Measurements from ENCODE around the gene GRAP2. TPM values are rescaled to one million over a fixed set of nuclear protein-coding genes. Genes with fewer than 3 reads are reported as not detected.

The GRAP2 gene
- total and polyA plus RNA-seq, 2 donors (not counting 3 experiments of a cell fraction or from before 2014, with no cell fraction given), result 0.04 TPM; not detected in 1

DNA sequence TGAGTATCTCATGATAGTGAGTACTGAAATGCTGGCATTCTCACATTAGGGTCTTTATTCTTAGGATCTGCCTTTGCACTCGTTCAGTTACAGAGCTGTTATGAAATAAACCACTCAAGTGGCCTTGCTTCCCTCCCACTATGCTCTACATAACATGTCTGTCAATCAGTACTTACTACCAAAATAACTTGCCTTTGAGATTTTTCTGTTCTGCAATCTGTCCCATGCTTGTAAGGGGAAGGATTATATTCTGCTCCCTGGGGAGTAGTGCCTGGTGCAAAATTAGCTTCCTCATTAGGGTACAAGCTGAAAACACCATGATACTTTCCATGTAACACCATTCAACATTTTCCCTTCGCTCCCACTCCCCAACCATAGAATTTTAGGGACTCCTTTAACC lies 1.9 kb upstream of the GRAP2 start:
- DNase-seq (ENCODE audit: low read depth, low spot score) (no peak), FAIRE-seq (no peak)
- Histone ChIP-seq H3K9me1 (replicated peaks; ENCODE audit: control insufficient read depth, extremely low read depth, insufficient read depth, low read length) (no peaks in the 10 kb centered on the region), H4K20me1 (replicated peaks; ENCODE audit: control insufficient read depth, extremely low read depth, insufficient read depth, low read length) (no peaks in the 10 kb centered on the region), H3K27me3 (ENCODE audit: control insufficient read depth in 2 of 2, insufficient read depth in 2 of 2, low read length in 2 of 2) (peaks cover 11 to 14% of the 10 kb centered on the region in 2 experiments), H3K4me2 (ENCODE audit: insufficient read depth, low read length) (no peak overlapping the region), H3K4me3 (replicated peaks in 1 of 3; ENCODE audit: insufficient read depth in 1 of 3, low read depth in 1 of 3, low read length in 3 of 3) (no peak overlapping the region), H3K79me2 (ENCODE audit: control insufficient read depth, insufficient read depth, low read length) (no peaks in the 10 kb centered on the region), H3K36me3 (ENCODE audit: control insufficient read depth in 2 of 2, extremely low read depth in 1 of 2, insufficient read depth in 2 of 2, low read length in 2 of 2) (no peaks in the 10 kb centered on the region), H3K9ac (replicated peaks; ENCODE audit: extremely low read depth, insufficient read depth, low read length) (no peak overlapping the region), H3K4me1 (ENCODE audit: control insufficient read depth, extremely low read depth, insufficient read depth, low read length) (no peaks in the 10 kb centered on the region), H3K27ac (ENCODE audit: insufficient read depth, low read depth, low read length) (no peak overlapping the region), H2AFZ (ENCODE audit: low read depth, low read length) (no peak overlapping the region), H3K9me3 (replicated peaks; ENCODE audit: control insufficient read depth, insufficient read depth, low read length) (no peaks in the 10 kb centered on the region)
- ChIA-PET CTCF (interaction anchor here (0.9 kb wide), 1 partner anchor 14 kb away, joined by 3 read pairs; no protein-coding TSS in a partner anchor), POLR2A (no interaction called here)
- intact Hi-C loops (cut with micrococcal nuclease) (no loop called here), dilution Hi-C loops (cut with MboI; ENCODE audit: extremely low pct_ligation_motif_present, low sequenced_read_pairs) (no loop called here)
- TF ChIP-seq GATA2 (IDR thresholded peaks at IDR 0.05; ENCODE audit: insufficient read depth, insufficient read length, low read depth, low read length), result no peak
- TF ChIP-seq EZH2 (IDR thresholded peaks at IDR 0.05; ENCODE audit: borderline replicate concordance, low read depth, low read length, severe bottlenecking), result no peak
- TF ChIP-seq FOS (IDR thresholded peaks at IDR 0.05; ENCODE audit: borderline replicate concordance, insufficient read depth, low read length), result no peak
- no peak for TF ChIP-seq MYC (IDR thresholded peaks at IDR 0.05; ENCODE audit: low read depth, low read length)
- TF ChIP-seq, protein P1, sequence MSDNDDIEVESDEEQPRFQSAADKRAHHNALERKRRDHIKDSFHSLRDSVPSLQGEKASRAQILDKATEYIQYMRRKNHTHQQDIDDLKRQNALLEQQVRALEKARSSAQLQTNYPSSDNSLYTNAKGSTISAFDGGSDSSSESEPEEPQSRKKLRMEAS (IDR thresholded peaks at IDR 0.05; ENCODE audit: insufficient read depth, insufficient read length), result no peak
- BruUV-seq (replicated peaks), result no TSS peak

DNA sequence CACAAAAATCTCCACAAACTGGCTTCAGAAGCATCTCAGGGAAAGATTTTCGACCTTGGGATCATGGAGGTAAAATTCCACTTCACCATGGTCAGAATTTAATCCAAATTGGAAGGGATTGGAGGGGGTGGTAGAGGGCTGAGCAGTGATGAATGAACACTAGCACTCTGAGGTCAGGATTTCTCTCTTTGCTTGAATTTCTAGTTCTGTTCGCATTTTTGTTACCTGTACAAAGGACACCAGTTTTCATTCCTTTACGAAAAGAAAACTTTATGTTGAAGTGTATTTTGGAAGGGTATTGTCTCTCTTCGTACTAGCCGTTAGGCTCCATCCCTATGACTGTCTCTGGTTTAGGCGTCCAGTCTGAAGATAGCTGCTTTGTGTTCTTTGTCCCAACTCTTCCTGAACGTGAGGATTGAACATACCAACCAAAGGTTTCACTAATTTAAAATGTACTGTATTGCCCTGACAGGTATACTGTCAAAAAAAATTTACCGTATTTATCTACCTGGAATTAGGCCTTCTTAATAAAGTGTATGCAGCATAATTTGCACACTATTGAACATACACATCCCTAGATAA lies 772 bp downstream of the GRAP2 start:
- TF ChIP-seq EZH2 (IDR thresholded peaks at IDR 0.05; ENCODE audit: borderline replicate concordance, low read depth, low read length, severe bottlenecking) (no peak), POLR2AphosphoS5 (IDR thresholded peaks at IDR 0.05; ENCODE audit: insufficient read depth, low read depth, low read length) (no peak), POLR2A (IDR thresholded peaks at IDR 0.05; ENCODE audit: low read depth, low read length) (no peak), GATA2 (IDR thresholded peaks at IDR 0.05; ENCODE audit: insufficient read depth, insufficient read length, low read depth, low read length) (no peak), JUN (IDR thresholded peaks at IDR 0.05; ENCODE audit: borderline replicate concordance, insufficient read depth, insufficient read length, low read depth) (no peak), MYC (IDR thresholded peaks at IDR 0.05; ENCODE audit: low read depth, low read length) (no peak), FOS (IDR thresholded peaks at IDR 0.05; ENCODE audit: borderline replicate concordance, insufficient read depth, low read length) (no peak)
- TF ChIP-seq, protein P2, sequence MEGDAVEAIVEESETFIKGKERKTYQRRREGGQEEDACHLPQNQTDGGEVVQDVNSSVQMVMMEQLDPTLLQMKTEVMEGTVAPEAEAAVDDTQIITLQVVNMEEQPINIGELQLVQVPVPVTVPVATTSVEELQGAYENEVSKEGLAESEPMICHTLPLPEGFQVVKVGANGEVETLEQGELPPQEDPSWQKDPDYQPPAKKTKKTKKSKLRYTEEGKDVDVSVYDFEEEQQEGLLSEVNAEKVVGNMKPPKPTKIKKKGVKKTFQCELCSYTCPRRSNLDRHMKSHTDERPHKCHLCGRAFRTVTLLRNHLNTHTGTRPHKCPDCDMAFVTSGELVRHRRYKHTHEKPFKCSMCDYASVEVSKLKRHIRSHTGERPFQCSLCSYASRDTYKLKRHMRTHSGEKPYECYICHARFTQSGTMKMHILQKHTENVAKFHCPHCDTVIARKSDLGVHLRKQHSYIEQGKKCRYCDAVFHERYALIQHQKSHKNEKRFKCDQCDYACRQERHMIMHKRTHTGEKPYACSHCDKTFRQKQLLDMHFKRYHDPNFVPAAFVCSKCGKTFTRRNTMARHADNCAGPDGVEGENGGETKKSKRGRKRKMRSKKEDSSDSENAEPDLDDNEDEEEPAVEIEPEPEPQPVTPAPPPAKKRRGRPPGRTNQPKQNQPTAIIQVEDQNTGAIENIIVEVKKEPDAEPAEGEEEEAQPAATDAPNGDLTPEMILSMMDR (IDR thresholded peaks at IDR 0.05; ENCODE audit: extremely low read depth in 1 of 2, insufficient read depth in 1 of 2, low read depth in 1 of 2, low read length in 2 of 2), result no peak
- TF ChIP-seq, protein P1 (IDR thresholded peaks at IDR 0.05; ENCODE audit: insufficient read depth, insufficient read length), result no peak
- no peak overlapping the region for H2AFZ ChIP-seq (ENCODE audit: low read depth, low read length)
- no peak overlapping the region for H3K27ac ChIP-seq (ENCODE audit: insufficient read depth, low read depth, low read length)
- no peak overlapping the region for H3K4me2 ChIP-seq (ENCODE audit: insufficient read depth, low read length)
- H3K4me3 ChIP-seq (replicated peaks in 1 of 3; ENCODE audit: insufficient read depth in 1 of 3, low read depth in 1 of 3, low read length in 3 of 3), result no peak overlapping the region
- no peaks in the 10 kb centered on the region for H3K4me1 ChIP-seq (ENCODE audit: control insufficient read depth, extremely low read depth, insufficient read depth, low read length)
- H3K79me2 ChIP-seq (ENCODE audit: control insufficient read depth, insufficient read depth, low read length), result no peaks in the 10 kb centered on the region
- no peaks in the 10 kb centered on the region for H4K20me1 ChIP-seq (replicated peaks; ENCODE audit: control insufficient read depth, extremely low read depth, insufficient read depth, low read length)
- POLR2A ChIA-PET, result no interaction called here
- no peak for FAIRE-seq
- H3K36me3 ChIP-seq (ENCODE audit: control insufficient read depth in 2 of 2, extremely low read depth in 1 of 2, insufficient read depth in 2 of 2, low read length in 2 of 2), result no peaks in the 10 kb centered on the region
- no peak overlapping the region for H3K9ac ChIP-seq (replicated peaks; ENCODE audit: extremely low read depth, insufficient read depth, low read length)
- dilution Hi-C loops (cut with MboI; ENCODE audit: extremely low pct_ligation_motif_present, low sequenced_read_pairs) (no loop called here), intact Hi-C loops (cut with micrococcal nuclease) (no loop called here)
- H3K27me3 ChIP-seq (ENCODE audit: control insufficient read depth in 2 of 2, insufficient read depth in 2 of 2, low read length in 2 of 2), result peaks cover 11 to 14% of the 10 kb centered on the region in 2 experiments
- DNase-seq (ENCODE audit: low read depth, low spot score), result no peak
- H3K9me3 ChIP-seq (replicated peaks; ENCODE audit: control insufficient read depth, insufficient read depth, low read length), result no peaks in the 10 kb centered on the region
- CTCF ChIA-PET, result no interaction called here
- H3K9me1 ChIP-seq (replicated peaks; ENCODE audit: control insufficient read depth, extremely low read depth, insufficient read depth, low read length), result no peaks in the 10 kb centered on the region
- BruUV-seq (replicated peaks), result no TSS peak

Data from endothelial cell of umbilical vein (primary cell).